ENCODE data around the gene LRRC57. TPM values are rescaled to one million over a fixed set of nuclear protein-coding genes. Genes with fewer than 3 reads are reported as not detected.
A peak's percentile ranks its signal among the peaks of the same experiment; 100 is the strongest.

Gene LRRC57
- total RNA-seq, 1 donor: 16.3 TPM

- no peak overlapping the region for H2AFZ ChIP-seq (ENCODE audit: low read length)
- H3K79me2 ChIP-seq (ENCODE audit: insufficient read depth, low read length): peaks cover 42% of the 10 kb centered on the region
- H3K4me3 ChIP-seq (ENCODE audit: insufficient read depth, low read length): no peak overlapping the region
- no peaks in the 10 kb centered on the region for H4K20me1 ChIP-seq (ENCODE audit: insufficient read depth, low read length)
- peak overlapping the region; percentile 91 for H3K27ac ChIP-seq (ENCODE audit: low read depth, low read length)
- TF ChIP-seq CTCF (IDR thresholded peaks at IDR 0.05; ENCODE audit: extremely low read depth, low read depth, low read length): no peak
- H3K4me2 ChIP-seq (ENCODE audit: insufficient read depth, low read length): peak overlapping the region; percentile 66
- H3K9me3 ChIP-seq (ENCODE audit: low read depth, low read length): no peaks in the 10 kb centered on the region
- H3K27me3 ChIP-seq (ENCODE audit: insufficient read depth, low read length): no peaks in the 10 kb centered on the region
- peaks cover 7% of the 10 kb centered on the region for H3K36me3 ChIP-seq (ENCODE audit: insufficient read depth, low read length)
- no peak for DNase-seq (ENCODE audit: insufficient read length, low spot score, missing footprints)
- peaks cover 15% of the 10 kb centered on the region for H3K4me1 ChIP-seq (ENCODE audit: insufficient read depth, low read length)
Measured at GRCh38 chr15:42510258-42511006, 38.2 kb downstream of the LRRC57 start.

GRCh38 chr15:42508263-42508690 lies 40.3 kb downstream of the LRRC57 start:
- peaks cover 55% of the 10 kb centered on the region for H3K79me2 ChIP-seq (ENCODE audit: insufficient read depth, low read length)
- no peaks in the 10 kb centered on the region for H3K9me3 ChIP-seq (ENCODE audit: low read depth, low read length)
- no peaks in the 10 kb centered on the region for H3K27me3 ChIP-seq (ENCODE audit: insufficient read depth, low read length)
- no peak overlapping the region for H3K4me3 ChIP-seq (ENCODE audit: insufficient read depth, low read length)
- H2AFZ ChIP-seq (ENCODE audit: low read length): no peak overlapping the region
- no peak overlapping the region for H3K27ac ChIP-seq (ENCODE audit: low read depth, low read length)
- peaks cover 25% of the 10 kb centered on the region for H3K4me1 ChIP-seq (ENCODE audit: insufficient read depth, low read length)
- TF ChIP-seq CTCF (IDR thresholded peaks at IDR 0.05; ENCODE audit: extremely low read depth, low read depth, low read length): no peak
- H3K4me2 ChIP-seq (ENCODE audit: insufficient read depth, low read length): no peak overlapping the region
- DNase-seq (ENCODE audit: insufficient read length, low spot score, missing footprints): no peak
- H4K20me1 ChIP-seq (ENCODE audit: insufficient read depth, low read length): no peaks in the 10 kb centered on the region
- no peaks in the 10 kb centered on the region for H3K36me3 ChIP-seq (ENCODE audit: insufficient read depth, low read length)

- no peak overlapping the region for H2AFZ ChIP-seq (ENCODE audit: low read length)
- no peaks in the 10 kb centered on the region for H3K36me3 ChIP-seq (ENCODE audit: insufficient read depth, low read length)
- no peak for TF ChIP-seq CTCF (IDR thresholded peaks at IDR 0.05; ENCODE audit: extremely low read depth, low read depth, low read length)
- DNase-seq (ENCODE audit: insufficient read length, low spot score, missing footprints): no peak
- H3K27me3 ChIP-seq (ENCODE audit: insufficient read depth, low read length): no peaks in the 10 kb centered on the region
- peaks cover 61% of the 10 kb centered on the region for H3K79me2 ChIP-seq (ENCODE audit: insufficient read depth, low read length)
- H3K4me1 ChIP-seq (ENCODE audit: insufficient read depth, low read length): peaks cover 25% of the 10 kb centered on the region
- H3K27ac ChIP-seq (ENCODE audit: low read depth, low read length): no peak overlapping the region
- no peak overlapping the region for H3K4me2 ChIP-seq (ENCODE audit: insufficient read depth, low read length)
- no peaks in the 10 kb centered on the region for H3K9me3 ChIP-seq (ENCODE audit: low read depth, low read length)
- H3K4me3 ChIP-seq (ENCODE audit: insufficient read depth, low read length): no peak overlapping the region
- H4K20me1 ChIP-seq (ENCODE audit: insufficient read depth, low read length): no peaks in the 10 kb centered on the region
Measured at GRCh38 chr15:42507514-42507913, 41.1 kb downstream of the LRRC57 start.

- no peaks in the 10 kb centered on the region for H3K9me3 ChIP-seq (ENCODE audit: low read depth, low read length)
Measured at GRCh38 chr15:42504631-42505030, 44.0 kb downstream of the LRRC57 start.

More at GRCh38 chr15:42504631-42505030, 44.0 kb downstream of the LRRC57 start:
- no peak for DNase-seq (ENCODE audit: insufficient read length, low spot score, missing footprints)
- Histone ChIP-seq H3K36me3 (ENCODE audit: insufficient read depth, low read length) (peaks cover 5% of the 10 kb centered on the region), H3K4me1 (ENCODE audit: insufficient read depth, low read length) (peaks cover 15% of the 10 kb centered on the region), H3K27me3 (ENCODE audit: insufficient read depth, low read length) (no peaks in the 10 kb centered on the region), H4K20me1 (ENCODE audit: insufficient read depth, low read length) (peaks cover 8% of the 10 kb centered on the region), H2AFZ (ENCODE audit: low read length) (no peak overlapping the region), H3K79me2 (ENCODE audit: insufficient read depth, low read length) (peaks cover 75% of the 10 kb centered on the region), H3K27ac (ENCODE audit: low read depth, low read length) (peak overlapping the region; percentile 36), H3K4me2 (ENCODE audit: insufficient read depth, low read length) (peak overlapping the region; percentile 37), H3K4me3 (ENCODE audit: insufficient read depth, low read length) (no peak overlapping the region)
- no peak for TF ChIP-seq CTCF (IDR thresholded peaks at IDR 0.05; ENCODE audit: extremely low read depth, low read depth, low read length)
